Measurements from ENCODE around the gene TTC28. TPM values are rescaled to one million over a fixed set of nuclear protein-coding genes. Genes with fewer than 3 reads are reported as not detected.
A peak's percentile ranks its signal among the peaks of the same experiment; 100 is the strongest.
"Not testable (repeated sequence)": the region's sequence is repeated elsewhere in the genome, so short reads cannot be mapped to it uniquely, and the experiment has no call there.

The TTC28 gene
- total and polyA plus RNA-seq, 8 donors = 2.2 to 18.6 (median 11.5) TPM

DNA sequence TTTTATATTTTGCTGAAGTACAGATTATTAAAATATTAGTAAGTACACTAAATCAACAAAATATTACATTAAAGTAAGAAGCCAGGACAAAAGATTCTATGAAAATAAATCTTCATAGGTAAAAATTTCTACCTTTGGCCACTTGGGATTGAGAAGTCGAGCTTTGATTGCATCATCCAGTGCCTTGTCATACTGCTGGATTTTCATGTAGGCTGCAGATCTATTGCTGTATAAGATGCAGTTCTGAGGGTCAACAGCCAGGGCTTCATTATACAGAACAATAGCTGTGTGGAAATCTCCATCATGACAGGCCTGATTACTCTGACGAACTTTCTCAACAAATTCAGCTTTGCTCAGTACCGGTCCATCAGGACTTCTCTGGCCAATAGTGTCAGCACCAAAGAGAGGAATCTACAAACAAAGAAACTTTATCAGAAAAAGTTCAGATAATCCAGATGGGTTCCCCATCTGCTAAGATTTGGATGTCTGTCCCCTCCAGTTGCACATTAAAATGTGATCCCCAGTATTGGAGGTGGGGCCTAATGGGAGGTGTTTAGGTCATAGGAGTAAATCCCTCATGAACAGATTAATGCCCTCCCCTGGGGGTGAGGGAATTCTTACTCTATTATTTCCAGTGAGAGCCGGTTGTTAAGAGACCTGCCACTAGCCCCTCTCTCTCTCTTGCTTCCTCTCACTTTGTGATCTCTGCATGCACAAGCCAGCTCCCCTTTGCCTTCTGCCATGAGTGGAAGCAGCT is 50.0 kb downstream of the TTC28 start:
- Histone ChIP-seq H3K36me3 (no peaks in the 10 kb centered on the region), H3K4me1 (peaks cover 0 to 3% (median 0%) of the 10 kb centered on the region in 3 donors), H3K27ac (no peak overlapping the region), H3K9me3 (no peaks in the 10 kb centered on the region), H3K27me3 (no peaks in the 10 kb centered on the region), H3K4me3 (no peak overlapping the region)
- intact Hi-C loops (cut with DNase I) = no loop called here
- DNase-seq = no peak
- TF ChIP-seq, protein P1, sequence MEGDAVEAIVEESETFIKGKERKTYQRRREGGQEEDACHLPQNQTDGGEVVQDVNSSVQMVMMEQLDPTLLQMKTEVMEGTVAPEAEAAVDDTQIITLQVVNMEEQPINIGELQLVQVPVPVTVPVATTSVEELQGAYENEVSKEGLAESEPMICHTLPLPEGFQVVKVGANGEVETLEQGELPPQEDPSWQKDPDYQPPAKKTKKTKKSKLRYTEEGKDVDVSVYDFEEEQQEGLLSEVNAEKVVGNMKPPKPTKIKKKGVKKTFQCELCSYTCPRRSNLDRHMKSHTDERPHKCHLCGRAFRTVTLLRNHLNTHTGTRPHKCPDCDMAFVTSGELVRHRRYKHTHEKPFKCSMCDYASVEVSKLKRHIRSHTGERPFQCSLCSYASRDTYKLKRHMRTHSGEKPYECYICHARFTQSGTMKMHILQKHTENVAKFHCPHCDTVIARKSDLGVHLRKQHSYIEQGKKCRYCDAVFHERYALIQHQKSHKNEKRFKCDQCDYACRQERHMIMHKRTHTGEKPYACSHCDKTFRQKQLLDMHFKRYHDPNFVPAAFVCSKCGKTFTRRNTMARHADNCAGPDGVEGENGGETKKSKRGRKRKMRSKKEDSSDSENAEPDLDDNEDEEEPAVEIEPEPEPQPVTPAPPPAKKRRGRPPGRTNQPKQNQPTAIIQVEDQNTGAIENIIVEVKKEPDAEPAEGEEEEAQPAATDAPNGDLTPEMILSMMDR (IDR thresholded peaks at IDR 0.05) = no peak
- no peak for FAIRE-seq
- no peak for ATAC-seq
- WGBS, 2 donors = 85 to 86% methylated on average over 4 of the region's 4 CpGs

DNA sequence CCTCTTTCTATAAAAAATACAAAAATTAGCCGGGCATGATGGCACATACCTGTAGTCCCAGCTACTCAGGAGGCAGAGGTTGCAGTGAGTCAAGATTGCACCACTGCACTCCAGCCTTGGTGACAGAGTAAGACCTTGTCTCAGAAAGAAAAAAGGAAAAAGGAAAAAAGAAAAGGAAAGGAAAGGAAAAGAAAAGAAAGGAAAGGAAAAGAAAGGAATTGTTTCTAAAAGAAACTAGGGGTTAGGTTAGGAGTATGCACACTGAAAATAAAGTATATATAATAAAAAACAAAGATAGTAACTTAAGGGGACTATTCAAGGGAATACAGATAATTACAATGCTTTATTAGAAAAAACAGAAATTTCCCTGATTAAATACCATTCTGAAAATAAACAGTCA is 50.9 kb downstream of the TTC28 start:
- H3K36me3 ChIP-seq = no peaks in the 10 kb centered on the region
- ATAC-seq (no peak), FAIRE-seq (no peak), DNase-seq (no peak)
- intact Hi-C loops (cut with DNase I) = no loop called here
- no peak overlapping the region for H3K27ac ChIP-seq
- H3K9me3 ChIP-seq = no peaks in the 10 kb centered on the region
- TF ChIP-seq, protein P1 (IDR thresholded peaks at IDR 0.05) = no peak
- WGBS, 2 donors = 87 to 94% methylated on average over 1 of the region's 1 CpG
- H3K27me3 ChIP-seq = no peaks in the 10 kb centered on the region
- peaks cover 0 to 3% (median 0%) of the 10 kb centered on the region in 3 donors for H3K4me1 ChIP-seq
- no peak overlapping the region for H3K4me3 ChIP-seq

DNA sequence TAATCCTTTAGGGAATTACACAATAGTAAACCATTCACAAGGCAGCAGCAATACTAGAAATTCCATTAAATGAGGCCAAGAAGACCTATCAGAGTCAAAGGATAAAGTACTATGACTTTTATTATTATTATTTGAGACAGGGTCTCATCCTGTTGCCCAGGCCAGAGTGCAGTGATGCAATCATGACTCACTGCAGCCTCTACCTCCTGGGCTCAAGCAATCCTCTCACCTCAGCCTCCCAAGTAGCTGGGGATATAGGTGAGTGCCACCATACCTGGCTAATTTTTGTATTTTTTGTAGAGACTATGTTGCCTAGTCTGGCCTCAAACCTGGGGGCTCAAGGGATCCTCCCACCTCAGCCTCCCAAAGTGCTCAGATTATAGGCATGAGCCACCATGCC is 51.8 kb downstream of the TTC28 start:
- Histone ChIP-seq H3K27ac (no peak overlapping the region), H3K27me3 (no peaks in the 10 kb centered on the region), H3K4me3 (no peak overlapping the region), H3K4me1 (peaks cover 0 to 3% (median 0%) of the 10 kb centered on the region in 3 donors), H3K36me3 (no peaks in the 10 kb centered on the region), H3K9me3 (no peaks in the 10 kb centered on the region)
- TF ChIP-seq, protein P1 (IDR thresholded peaks at IDR 0.05) = no peak
- FAIRE-seq (no peak), ATAC-seq (no peak), DNase-seq (no peak)
- intact Hi-C loops (cut with DNase I) = no loop called here

DNA sequence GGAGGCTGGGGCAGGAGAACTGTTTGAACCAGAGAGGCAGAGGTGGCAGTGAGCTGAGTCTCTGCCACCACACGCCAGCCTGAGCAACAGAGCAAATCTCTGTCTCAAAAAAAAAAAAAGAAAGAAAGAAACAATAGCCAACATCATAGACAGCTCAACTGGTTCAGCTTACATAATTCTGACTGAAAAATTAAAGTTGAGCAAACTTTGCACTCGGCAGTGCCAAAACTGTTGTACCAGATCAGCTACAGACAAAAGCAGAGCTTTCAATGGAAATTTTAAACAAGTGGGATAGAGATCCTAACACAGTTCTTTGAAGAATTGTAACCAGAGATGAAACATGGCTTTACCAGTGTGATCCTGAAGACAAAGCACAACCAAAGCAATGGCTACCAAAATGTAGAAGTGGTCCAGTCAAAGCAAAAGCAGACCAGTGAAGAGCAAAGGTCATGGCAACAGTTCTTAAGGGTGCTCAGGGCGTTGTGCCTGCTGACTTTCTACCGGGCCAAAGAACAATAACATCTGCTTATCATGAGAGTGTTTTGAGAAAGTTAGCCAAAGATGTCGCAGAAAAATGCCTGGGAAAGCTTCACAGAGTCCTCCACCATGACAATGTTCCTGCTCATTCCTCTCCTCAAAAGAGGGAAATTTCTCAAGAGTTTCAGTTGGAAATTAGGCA is 59.3 kb downstream of the TTC28 start:
- ATAC-seq = peak in 3 of 4 donors; percentile 20 to 59 (median 45)
- no peak for FAIRE-seq
- H3K9me3 ChIP-seq = no peaks in the 10 kb centered on the region
- no peaks in the 10 kb centered on the region for H3K36me3 ChIP-seq
- WGBS, 2 donors = 38 to 52% methylated on average over 5 of the region's 5 CpGs
- DNase-seq = no peak
- no peaks in the 10 kb centered on the region for H3K27me3 ChIP-seq
- H3K4me1 ChIP-seq = peaks cover 0 to 5% (median 0%) of the 10 kb centered on the region in 3 donors
- TF ChIP-seq, protein P1 (IDR thresholded peaks at IDR 0.05) = no peak
- no peak overlapping the region for H3K27ac ChIP-seq
- no peak overlapping the region for H3K4me3 ChIP-seq
- intact Hi-C loops (cut with DNase I) = no loop called here

DNA sequence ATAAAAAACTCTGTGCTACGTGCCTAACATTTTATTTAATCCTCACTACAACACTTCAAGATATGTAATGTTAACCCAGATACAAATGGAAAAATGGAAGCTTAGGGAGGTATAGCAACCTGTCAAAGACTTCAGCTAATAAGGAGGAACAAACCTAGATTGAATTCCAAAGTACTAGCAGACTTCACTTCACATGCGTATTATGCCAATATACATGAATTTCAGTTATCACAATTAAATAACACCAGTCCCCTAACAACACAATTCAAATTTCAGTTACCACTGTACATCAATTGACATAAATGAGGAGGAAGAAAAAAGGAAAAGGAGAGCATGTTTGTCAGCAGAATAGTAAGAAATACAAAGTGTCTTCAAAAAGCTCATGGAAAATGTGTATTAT is 60.4 kb downstream of the TTC28 start:
- H3K27ac ChIP-seq = no peak overlapping the region
- H3K4me1 ChIP-seq = peaks cover 0 to 5% (median 0%) of the 10 kb centered on the region in 3 donors
- intact Hi-C loops (cut with DNase I) = no loop called here
- DNase-seq (no peak), ATAC-seq (no peak), FAIRE-seq (no peak)
- no peaks in the 10 kb centered on the region for H3K27me3 ChIP-seq
- H3K36me3 ChIP-seq = no peaks in the 10 kb centered on the region
- TF ChIP-seq, protein P1 (IDR thresholded peaks at IDR 0.05) = no peak
- no peak overlapping the region for H3K4me3 ChIP-seq
- H3K9me3 ChIP-seq = no peaks in the 10 kb centered on the region
- 96 to 97% methylated on average over 2 of the region's 2 CpGs for WGBS, 2 donors

DNA sequence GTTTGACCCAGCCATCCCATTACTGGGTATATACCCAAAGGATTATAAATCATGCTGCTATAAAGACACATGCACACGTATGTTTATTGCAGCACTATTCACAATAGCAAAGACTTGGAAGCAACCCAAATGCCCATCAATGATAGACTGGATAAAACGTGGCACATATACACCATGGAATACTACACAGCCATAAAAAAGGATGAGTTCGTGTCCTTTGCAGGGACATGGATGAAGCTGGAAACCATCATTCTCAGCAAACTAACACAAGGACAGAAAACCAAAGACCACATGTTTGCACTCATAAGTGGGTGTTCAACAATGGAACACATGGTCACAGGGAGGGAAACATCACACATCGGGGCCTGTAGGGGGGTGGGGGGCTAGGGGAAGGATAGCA is 64.2 kb downstream of the TTC28 start:
- 90 to 91% methylated on average over 4 of the region's 4 CpGs for WGBS, 2 donors
- H3K36me3 ChIP-seq; FAIRE-seq; ATAC-seq; DNase-seq; H3K27ac ChIP-seq; H3K4me1 ChIP-seq; H3K27me3 ChIP-seq; intact Hi-C loops (cut with DNase I); H3K9me3 ChIP-seq; H3K4me3 ChIP-seq: not testable (repeated sequence)
